ENCODE measurements around the gene JOSD1. TPM values are rescaled to one million over a fixed set of nuclear protein-coding genes. Genes with fewer than 3 reads are reported as not detected.

Gene JOSD1
- total RNA-seq, 1 experiment from 2014 or later, result 19.2 TPM

DNA sequence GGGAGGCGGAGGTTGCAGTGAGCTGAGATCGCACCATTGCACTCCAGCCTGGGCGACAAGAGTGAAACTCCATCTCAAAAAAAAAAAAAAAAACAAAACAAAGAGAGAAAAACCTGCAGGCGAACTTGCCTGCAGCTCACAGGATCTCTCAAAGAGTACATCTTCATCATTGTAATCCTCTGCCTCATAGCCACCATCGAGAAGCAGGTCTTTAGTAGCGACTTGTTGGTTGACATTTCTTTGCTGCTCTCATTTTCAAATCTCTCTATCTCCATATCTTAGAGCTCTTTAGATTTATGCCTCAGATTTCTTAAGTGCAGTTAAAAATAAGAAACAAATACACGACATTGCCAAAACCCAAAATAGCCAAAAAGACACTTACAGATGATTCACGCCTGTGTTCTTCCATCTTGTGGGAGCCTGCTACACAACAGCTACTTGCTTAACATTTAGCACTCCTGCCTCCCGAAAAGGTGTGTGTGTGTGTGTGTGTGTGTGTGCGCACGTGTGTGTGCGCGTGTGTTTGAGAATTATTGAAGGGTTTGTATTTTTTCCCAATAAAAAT, 59.2 kb downstream of the JOSD1 start:
- no peak overlapping the region for H3K14ac ChIP-seq (ENCODE audit: insufficient read depth, low read length)
- H2BK12ac ChIP-seq (ENCODE audit: insufficient read length, low read depth, low read length), result no peak overlapping the region
- H2BK120ac ChIP-seq (ENCODE audit: low read depth, low read length, poor library complexity, severe bottlenecking), result no peak overlapping the region
- no peak overlapping the region for H2BK20ac ChIP-seq (ENCODE audit: low read depth, low read length, poor library complexity, severe bottlenecking)
- H3K36me3 Mint-ChIP-seq (ENCODE audit: insufficient read depth in 1 of 3, low read depth in 3 of 3), result peaks cover 0 to 30% (median 9%) of the 10 kb centered on the region in 3 experiments; a peak in 6 of 7 replicates
- H3K9ac ChIP-seq (ENCODE audit: extremely low read depth, insufficient read length, low read length), result no peak overlapping the region
- H4K8ac ChIP-seq (replicated peaks; ENCODE audit: insufficient read length, low read depth, low read length), result no peak overlapping the region
- H3T11ph ChIP-seq (ENCODE audit: low read length), result no peak overlapping the region
- no peaks in the 10 kb centered on the region for H4K20me1 ChIP-seq (ENCODE audit: control insufficient read depth, insufficient read depth, insufficient read length)
- no peaks in the 10 kb centered on the region for H3K4me1 ChIP-seq (ENCODE audit: insufficient read depth, low read length)
- no peak overlapping the region for H3K23ac ChIP-seq (ENCODE audit: insufficient read length, low read depth, low read length)
- no peaks in the 10 kb centered on the region for H3K23me2 ChIP-seq (ENCODE audit: insufficient read length, low read depth, low read length, poor library complexity, severe bottlenecking)
- no peak overlapping the region for H3K18ac ChIP-seq (ENCODE audit: insufficient read length, low read depth, low read length)
- TF ChIP-seq, protein P1, sequence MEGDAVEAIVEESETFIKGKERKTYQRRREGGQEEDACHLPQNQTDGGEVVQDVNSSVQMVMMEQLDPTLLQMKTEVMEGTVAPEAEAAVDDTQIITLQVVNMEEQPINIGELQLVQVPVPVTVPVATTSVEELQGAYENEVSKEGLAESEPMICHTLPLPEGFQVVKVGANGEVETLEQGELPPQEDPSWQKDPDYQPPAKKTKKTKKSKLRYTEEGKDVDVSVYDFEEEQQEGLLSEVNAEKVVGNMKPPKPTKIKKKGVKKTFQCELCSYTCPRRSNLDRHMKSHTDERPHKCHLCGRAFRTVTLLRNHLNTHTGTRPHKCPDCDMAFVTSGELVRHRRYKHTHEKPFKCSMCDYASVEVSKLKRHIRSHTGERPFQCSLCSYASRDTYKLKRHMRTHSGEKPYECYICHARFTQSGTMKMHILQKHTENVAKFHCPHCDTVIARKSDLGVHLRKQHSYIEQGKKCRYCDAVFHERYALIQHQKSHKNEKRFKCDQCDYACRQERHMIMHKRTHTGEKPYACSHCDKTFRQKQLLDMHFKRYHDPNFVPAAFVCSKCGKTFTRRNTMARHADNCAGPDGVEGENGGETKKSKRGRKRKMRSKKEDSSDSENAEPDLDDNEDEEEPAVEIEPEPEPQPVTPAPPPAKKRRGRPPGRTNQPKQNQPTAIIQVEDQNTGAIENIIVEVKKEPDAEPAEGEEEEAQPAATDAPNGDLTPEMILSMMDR (conservative IDR thresholded peaks at IDR 0.05), result no peak
- H3K27me3 Mint-ChIP-seq (ENCODE audit: low read depth), result no peaks in the 10 kb centered on the region
- no peaks in the 10 kb centered on the region for H3K4me1 Mint-ChIP-seq
- no peak overlapping the region; a peak in 1 of 7 replicates for H3K27ac Mint-ChIP-seq
- no peak overlapping the region for H4K91ac ChIP-seq (ENCODE audit: insufficient read length, low read depth, low read length)
- no peak overlapping the region for H3K4ac ChIP-seq (ENCODE audit: low read depth, low read length)
- no peak for DNase-seq
- H3K56ac ChIP-seq (ENCODE audit: insufficient read length, low read depth, low read length), result no peak overlapping the region
- H3K9me3 ChIP-seq (ENCODE audit: control insufficient read depth, low read depth, low read length), result no peaks in the 10 kb centered on the region
- no peak overlapping the region for H4K5ac ChIP-seq (ENCODE audit: insufficient read length, low read depth, low read length)
- H2AK5ac ChIP-seq (ENCODE audit: insufficient read length, low read length), result no peak overlapping the region
- no peak overlapping the region for H2BK5ac ChIP-seq (ENCODE audit: insufficient read length, low read length)
- H3K79me2 ChIP-seq (ENCODE audit: insufficient read depth, low read length), result no peaks in the 10 kb centered on the region
- no peak overlapping the region for H3K4me2 ChIP-seq (ENCODE audit: insufficient read depth, insufficient read length, low read length)
- no peaks in the 10 kb centered on the region for H3K27me3 ChIP-seq (ENCODE audit: insufficient read depth, low read length)
- no CpG with 5 or more reads among the region's 13 CpGs for WGBS (ENCODE audit: extremely low coverage, insufficient read length, low lambda C conversion rate)
- no peak overlapping the region for H2BK15ac ChIP-seq (ENCODE audit: low read depth, low read length)
- H3K27ac ChIP-seq (ENCODE audit: insufficient read length, low read depth, low read length), result no peak overlapping the region
- no peaks in the 10 kb centered on the region for H3K79me1 ChIP-seq (ENCODE audit: insufficient read depth, low read depth, low read length, poor library complexity, severe bottlenecking)
- H3K4me3 Mint-ChIP-seq, result no peak overlapping the region
- H2AFZ ChIP-seq (ENCODE audit: low read length), result no peak overlapping the region
- H3K9me3 Mint-ChIP-seq, result no peaks in the 10 kb centered on the region
